ENCODE data around the gene FOXRED2.
"Not testable (repeated sequence)": the region's sequence is repeated elsewhere in the genome, so short reads cannot be mapped to it uniquely, and the experiment has no call there.

Gene FOXRED2

DNA sequence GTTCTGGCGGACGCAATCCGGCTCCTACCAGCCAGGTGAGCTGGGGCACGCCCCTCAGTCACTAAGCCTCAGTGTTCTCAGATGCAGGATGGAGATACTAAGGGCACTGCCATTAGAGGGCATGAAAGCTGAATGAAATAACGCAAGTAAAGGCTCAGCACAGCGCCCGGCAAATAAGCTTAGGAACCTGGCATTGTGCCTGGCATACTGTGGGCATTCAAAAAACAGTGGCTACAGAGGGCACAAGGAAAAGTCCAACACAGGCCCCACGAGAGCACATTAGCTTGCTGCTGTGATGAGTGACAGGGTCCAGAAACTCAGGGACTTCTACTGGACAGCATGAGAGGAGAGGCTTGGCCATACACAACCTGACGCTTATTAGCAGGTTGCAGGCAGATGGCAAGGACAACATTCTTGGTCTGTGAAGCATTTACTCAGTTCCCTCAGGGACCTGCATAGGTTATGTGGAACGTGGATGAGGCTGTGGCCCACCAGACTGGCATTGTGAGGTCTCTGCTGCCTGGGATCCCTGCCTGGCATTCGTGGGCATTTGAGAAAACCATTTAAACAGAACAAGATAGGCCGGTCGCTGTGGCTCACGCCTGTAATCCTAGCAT, 37.6 kb downstream of the FOXRED2 start:
- DNase-seq, result no peak

DNA sequence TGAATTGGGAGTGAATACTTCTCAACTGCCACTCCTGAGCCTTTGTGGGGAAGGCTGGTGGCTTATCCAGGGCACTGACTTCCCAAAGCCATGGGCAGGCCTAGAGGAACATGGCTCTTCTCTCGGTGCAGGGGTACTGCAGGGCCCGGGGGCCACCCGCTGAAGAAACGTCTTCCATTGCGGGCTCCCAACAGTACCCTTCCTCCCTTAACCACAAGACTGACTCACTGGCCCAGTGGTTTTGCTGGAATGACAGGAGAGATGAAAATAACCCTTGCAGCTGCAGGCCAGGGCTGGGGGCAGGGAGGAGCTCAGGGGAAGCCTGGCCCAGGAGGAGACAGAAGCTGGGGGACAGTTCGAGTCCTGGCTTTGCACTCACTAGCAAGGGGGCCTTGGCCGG, 38.9 kb downstream of the FOXRED2 start:
- DNase-seq, result no peak

DNA sequence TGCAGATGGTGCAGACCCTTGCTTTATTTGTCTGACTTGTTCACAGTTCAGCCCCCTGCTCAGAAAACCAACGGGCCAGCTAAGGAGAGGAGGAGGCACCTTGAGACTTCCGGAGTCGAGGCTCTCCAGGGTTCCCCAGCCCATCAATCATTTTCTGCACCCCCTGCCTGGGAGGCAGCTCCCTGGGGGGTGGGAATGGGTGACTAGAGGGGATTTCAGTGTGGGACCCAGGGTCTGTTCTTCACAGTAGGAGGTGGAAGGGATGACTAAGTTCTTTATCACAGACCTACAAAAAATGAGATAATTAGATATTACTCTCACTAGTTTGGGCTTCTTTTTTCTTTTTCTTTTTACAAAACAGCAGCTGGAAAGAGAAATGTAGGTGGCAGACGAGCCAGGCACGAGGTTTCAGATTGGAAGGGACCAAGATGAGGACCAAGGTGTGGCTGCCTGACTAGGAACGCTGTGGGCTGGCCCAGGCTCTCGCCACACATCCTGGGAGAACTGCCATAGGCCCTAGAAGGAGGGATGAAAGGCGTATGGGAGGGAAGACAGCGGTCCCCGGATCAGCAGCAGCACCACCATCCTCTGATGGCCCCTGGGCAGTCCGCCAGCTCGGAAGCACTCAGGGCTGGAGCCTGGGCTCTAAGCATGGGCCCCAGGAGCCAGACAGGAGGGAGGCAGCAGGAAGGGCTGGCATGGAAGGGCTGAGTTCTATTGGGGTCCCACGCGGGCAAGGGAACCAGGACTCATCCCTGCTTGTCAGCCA, 39.6 kb downstream of the FOXRED2 start:
- DNase-seq, result no peak

DNA sequence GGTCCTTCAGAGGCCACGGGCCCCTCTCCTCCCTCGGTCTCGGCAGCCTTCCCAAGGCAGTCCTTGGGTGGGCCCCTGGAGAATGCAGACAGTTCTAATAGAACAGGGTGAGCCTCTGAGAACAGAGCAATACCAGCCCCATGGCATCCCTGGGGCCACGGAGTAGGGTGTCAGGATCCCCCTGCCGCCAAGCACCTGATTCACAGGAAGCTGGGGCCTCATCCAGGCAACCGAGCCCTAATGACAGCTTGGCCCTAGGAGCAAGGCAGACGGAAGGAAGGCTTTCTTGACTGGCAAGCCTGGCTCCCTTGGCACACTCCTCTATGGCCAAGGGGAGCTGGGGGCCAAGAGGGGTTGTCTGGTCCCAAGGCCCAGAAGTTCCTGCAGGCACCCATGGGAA, 40.6 kb downstream of the FOXRED2 start:
- DNase-seq, result no peak

DNA sequence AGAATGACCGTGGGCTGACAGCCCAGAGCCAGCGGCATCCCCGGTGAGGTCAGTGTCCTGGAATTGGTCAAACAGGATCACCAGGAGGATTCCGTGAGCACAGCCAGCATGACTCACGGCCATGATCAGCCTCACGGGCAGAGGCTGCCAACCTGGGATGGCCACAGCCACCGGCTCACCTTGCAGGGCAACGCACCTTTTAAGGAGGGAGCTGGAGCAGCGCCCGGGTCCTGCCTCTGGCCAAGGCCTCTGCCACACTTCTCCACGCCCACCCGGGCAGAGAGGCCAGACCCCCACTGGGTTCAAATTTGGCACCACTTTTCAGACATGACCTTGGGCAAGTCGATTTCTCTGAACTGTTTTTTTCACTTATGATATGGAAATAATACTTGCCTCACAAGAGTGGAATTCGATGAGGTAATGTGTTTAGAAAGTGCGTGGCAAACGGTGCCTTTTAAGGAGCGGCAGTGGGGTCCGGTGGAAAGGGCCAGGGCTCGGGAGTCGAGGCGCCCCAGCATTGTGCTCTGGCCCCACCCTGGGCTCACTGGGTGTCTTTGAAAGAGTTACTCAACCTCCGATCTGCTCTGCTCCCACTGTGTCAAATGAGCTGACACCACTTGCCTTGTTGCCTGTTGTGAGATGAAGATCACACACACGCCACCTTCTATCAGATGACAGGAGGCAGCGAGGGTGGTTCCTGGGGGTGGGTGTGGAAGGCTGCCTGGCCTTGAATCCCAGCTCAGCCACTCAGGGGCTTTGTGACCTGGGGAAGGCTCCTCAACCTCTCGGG, 41.4 kb downstream of the FOXRED2 start:
- no peak for DNase-seq

DNA sequence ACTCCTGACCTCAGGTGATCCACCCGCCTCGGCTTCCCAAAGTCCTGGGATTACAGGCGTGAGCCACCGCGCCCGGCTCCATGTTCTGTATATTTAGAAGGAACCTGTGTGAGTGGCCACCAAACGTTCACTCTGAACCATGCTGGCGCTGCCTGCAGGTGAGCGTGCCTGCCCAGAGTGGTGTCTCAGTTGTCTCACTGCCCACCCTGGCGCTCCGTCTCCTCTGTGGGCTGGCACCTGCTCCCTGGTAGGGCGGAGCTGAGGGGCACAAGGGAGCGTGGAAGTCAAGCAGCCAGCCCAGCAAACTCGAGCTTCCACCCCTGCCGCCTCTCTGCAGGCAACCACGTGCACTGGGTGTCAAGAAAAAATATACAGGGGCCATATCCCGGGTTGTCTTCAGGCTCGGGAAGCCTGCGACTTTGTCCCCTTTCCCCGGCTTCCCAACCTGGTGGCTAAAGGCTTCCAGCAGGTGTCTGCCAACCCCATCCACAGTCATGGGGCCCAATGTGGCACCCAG, 42.1 kb downstream of the FOXRED2 start:
- no peak for DNase-seq

DNA sequence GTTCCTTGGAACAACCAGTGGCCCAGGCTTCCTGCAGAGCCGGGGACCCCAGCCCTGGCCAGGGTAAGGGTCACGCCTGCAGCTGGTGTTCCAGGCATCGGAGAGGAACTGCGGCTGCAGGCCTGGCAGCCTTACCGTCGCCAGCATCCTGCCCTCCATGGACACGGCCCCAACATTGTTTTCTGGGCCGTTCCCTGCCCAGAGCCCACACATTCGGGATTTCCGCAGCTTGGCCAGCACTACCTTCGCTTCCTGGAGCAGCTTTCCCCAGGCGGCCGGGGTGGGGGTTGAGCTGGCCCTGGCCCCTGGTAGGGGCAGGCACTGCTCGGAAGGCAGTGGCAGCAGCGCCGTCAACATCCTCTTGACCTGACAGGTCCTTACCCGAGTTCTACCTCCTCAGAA, 43.1 kb downstream of the FOXRED2 start:
- no peak for DNase-seq

DNA sequence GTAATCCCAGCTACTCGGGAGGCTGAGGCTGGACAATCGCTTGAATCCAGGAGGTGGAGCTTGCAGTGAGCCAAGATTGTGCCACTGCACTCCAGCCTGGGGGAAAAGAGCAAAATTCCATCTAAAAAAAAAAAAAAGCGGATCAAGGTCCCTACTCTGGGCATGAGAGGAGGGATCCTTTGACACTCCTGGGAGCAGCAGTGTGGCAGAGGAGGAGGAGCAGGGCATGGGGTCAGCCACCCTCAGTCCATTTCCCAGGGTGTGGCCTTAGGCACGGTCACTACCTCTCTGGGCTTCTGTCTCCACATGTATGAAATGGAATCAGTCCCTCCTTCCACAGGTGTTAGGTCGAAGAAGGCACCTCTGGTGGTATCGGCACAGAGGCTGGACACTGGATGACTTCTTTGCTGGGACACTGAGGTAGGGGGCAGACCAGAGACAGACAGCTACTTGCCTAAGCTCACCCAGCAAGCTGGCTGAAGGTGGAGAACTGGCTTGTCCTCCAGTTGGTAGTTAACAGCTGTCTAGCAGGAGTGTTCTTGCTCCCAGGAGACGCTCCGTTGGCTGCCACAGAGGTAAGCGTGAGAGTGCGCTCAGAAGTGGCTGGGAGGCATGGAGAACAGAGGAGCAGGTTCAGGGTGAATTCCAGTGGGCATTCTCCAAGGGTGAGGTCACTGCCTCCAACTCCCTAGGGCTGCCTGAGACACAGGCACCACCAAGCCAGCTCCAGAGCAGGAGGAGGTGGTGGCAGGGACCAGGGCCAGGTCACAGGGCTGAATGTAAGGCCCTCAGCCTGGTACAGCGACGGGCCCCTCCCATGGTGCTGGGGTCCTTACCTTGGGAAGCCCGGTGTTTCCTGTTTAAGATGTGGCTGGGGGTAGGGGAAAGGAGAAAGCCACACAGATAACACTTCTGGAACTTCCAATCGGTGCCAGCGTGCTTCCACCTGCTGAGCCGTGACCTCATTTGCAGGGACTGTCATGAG, 44.9 kb downstream of the FOXRED2 start:
- peak; percentile 12 to 18 for DNase-seq

DNA sequence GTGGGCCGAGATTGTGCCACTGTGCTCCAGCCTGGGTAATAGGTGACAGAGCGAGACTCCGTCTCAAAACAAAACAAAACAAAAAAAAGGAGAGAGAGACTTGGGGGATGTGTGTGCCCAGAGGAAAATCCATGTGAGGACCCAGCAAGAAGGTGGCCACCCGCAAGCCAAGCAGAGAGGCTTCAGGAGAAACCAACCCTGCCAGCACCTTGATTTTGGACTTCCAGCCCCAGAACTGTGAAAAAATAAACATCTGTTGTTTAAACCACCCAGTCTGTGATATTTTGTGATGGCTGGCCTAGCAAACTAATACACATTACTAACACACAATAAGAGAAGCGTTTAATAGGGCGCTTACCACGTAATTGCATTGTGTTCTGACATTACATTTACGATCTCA, 46.6 kb downstream of the FOXRED2 start:
- DNase-seq, result no peak

DNA sequence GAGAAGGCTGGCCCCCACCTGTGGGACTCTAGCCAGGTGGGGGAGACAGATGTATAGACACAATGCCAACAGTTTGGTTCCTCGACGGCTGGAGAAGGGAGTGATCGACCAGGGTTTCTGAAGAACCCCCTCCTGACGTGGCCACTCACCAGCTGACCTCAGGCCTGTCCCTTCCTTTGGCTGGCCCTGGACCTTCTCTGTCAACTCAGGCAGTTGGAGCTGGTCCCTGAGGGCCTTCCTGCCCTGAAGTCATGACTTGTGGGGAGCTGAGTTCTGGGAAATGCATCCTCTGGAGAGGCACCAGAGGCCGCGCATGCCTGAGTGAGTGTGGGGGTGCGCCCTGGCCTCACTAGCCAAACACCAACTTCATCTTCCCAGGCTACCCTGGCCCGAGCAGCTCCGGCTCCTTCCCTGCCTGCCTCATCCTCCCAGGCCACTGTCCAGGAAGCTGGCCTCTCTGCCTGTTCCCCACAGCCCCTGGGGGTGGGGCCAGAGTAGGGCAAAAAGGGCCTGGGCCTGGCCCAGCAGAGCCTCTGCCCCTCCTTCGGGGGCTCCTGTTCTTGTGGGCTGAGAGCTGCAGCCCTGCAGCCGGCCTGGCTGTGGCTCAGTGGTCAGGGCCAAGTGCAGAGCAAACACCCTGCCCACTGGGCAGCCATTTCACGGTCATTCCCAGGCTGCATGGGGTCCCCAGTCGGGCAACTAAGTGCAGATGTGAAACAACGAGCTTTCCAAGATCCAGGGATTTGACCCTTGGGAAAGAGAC, 49.0 kb downstream of the FOXRED2 start:
- no peak for DNase-seq

DNA sequence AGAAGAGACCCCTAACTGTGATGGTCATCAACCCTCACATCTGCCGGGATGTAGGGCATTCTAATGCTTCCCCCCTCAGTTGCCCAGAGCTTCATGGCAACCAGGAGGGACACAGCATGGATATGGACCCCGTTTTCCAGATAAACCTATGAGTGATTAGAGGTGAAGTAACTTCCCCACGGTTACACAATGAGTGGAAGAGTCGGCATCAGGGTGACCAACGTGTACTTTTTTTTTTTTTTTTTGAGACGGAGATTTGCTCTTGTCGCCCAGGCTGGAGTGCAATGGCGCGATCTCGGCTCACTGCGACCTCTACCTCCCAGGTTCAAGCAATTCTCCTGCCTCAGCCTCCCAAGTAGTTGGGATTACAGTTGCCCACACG, 50.4 kb downstream of the FOXRED2 start:
- no peak for DNase-seq

DNA sequence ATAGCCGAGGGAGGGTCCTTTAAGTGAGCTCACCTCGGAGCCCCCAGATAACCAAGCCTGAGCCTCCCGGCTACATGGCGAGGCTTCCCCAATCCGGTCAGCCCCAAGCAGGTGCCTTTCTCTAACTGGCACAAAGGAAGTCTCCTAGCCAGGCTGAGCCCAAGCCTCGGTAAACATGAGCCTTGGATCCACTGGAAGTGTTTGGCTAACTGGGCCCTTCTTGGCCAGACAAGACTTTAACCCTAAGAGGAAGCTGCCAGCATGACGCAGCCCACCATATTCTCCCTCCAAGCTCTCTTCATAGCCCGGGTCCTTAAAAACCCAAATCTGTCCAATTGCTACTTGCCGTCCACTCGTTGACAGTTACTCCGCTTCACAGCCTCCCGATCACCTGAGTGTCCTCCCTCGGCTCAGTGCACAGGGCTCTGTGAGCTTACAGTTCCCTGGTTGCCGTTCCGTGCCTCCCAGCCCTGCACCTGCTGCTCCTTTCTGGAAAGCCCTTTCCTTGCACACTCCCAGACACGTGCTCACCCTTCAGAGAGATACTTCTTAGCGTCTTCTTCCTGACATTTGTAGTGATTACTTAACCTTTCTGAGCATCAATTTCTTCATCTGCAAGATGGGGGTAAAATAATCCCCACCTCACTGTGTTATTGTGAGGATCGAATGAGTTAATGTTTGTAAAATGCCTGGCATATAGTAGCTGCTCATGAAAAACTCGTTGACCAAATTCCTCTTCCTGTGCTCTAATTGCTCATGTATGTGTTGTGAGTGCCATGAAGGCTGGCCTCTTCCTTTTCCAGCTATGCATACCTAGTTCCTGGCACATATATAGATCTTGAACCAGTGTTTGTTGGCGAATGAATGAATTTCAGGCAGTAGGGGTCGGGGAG, 51.0 kb downstream of the FOXRED2 start:
- peak in 1 of 2 experiments; percentile 36 for DNase-seq

DNA sequence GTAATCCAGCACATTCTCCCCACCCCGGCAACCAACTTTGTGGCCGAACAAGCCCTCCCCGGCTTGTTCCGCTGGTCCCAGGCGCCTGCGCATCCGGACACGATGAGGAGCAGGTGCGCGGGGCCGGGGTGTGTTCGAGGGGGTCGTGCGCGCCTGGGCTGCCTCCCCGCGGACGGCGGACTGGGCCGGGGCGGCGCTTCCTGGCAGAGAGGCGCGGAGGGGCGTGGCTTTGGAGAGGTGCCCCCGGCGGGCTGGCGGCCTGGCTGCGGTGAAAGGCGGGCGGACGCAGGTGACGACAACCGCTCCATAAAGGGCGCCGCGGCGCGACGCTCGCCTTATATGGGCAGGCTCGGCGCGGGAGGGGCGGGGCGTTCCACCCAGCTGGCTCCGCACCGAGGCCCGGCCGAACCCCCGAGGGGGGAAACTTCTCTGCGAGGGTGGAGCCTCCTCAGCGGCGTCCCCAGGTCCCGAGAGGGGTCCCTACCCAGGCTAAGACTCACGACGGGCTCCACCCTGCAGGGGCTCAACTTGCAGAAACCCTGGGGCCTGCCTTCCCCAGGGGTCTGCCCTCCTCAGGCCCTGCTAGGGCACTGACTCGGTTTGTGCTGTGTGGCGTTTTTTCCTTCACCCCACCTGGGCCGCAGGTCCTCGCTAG, 51.8 kb downstream of the FOXRED2 start:
- peak; percentile 67 to 94 for DNase-seq

DNA sequence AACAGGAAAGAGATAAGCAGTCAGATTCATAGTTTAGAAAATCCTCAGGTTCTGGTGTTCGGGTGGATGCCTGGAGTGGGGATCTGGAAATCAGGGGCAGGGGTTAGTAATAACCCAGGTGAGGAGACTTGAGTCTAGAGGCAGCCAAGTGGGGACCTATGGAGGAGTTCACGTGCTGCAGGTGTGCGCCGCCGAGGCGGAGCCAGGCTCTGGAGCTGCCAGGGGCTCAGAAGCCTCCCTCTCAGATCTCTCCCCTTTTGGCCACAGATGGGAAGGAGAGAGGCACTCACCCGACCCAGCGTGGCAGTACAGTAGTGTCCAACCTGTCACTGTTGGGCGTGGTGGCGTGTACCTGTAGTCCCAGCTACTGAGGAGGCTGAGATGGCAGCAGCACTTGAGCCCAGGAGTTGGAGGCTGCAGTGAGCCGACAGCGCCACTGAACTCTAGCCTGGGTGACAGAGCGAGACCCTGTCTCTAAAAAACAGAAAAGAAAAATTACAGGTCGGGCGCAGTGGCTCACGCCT, 52.9 kb downstream of the FOXRED2 start:
- no peak for DNase-seq

DNA sequence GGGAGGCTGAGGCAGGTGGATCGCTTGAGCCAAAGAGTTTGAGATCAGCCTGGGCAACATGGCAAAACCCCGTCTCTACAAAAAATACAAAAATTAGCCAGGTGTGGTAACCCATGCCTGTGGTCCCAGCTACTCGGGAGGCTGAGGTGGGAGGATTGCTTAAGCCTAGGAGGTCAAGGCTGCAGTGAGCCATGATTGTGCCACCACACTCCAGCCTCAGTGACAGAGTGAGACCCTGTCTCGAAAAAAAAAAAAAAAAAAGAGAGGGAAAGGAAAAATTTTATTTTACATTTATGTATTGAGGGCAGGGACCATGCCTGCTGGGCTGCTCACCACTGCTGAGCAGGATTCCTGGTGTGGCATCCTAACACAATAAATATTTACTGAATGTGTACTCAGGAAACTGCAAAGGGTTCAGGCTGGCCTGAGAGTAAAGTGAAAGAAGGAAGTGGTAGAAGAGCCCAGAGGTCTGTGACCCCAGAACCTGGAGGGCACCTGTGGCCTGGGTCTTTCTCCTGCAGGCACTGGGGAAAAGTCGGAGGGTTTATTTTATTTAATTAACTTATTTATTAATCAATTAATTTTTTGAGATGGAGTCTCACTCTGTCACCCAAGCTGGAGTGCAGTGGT, 53.7 kb downstream of the FOXRED2 start:
- not testable (repeated sequence) for DNase-seq

DNA sequence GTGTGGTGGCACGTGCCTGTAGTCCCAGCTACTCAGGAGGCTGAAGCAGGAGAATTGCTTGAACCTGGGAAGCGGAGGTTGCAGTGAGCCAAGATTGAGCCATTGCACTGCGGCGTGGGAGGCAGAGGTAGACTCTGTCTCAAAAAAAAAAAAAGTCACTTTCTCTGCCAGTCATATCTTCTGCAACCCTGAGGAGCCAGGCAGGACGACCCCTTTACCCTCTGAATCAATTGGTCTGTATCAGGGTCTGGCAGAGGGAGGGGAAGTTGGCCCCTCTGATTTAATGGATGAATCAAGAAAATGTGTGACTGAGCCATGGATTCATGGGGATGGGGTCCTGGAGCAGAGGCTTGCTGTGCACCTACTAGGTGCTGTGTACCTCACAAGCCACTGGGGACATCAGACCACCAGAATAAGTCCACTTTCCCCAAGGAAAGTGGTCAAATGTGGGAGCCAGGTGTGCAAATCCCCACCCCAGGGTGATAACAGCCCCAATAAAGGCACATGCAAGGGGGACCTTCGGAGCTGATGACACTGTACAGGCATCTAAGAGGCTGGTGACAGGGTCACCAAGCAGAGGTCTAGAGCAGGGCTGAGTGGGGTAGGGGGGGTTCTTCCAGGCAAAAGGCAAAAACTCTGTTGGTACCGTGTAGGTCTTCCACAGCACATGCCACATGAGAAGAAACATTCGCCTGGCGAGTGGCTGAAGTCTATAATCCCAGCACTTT, 54.4 kb downstream of the FOXRED2 start:
- DNase-seq, result no peak

DNA sequence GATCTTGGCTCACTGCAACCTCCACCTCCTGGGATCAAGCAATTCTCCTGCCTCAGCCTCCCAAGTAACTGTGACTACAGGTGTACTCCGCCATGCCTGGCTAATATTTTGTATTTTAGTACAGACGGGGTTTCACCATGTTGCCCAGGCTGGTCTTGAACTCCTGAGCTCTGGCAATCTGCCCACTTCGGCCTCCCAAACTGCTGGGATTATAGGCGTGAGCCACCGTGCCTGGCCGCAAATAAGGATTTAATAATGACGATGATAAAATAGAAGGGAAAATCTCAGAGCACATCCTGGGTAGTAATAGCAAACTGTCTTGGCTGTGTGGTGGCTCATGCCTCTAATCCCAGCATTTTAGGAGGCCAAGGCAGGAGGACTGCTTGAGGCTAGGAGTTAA, 55.9 kb downstream of the FOXRED2 start:
- not testable (repeated sequence) for DNase-seq

DNA sequence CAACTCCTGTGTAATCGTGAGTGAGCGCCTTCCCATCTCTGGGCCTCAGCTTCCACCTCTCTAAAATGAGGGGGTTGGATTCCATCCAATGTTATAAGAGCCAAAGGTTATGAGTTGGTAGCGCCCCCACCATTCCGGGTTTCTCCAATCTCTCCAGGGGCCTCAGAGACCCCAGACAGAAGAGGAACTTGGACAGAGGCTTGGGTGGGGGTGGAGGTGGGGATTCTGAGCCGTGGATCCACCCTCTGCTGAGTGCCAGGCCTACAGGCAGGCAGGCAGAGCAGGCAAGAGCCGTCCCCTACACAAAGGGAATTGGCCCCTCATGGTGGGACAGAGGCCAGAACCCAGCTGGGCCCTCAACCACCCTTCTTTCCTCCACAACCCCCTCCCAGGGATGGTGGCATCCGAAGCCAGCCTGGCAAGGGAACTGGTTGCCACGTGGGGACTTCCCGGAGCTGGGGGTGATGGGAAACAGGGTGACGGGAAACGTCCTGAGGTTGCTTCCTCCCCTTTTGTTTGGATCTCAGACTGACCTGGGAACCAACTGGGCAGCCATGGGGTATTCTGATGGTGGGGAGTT, 57.2 kb downstream of the FOXRED2 start:
- DNase-seq, result no peak

Data from NCI-H526 (cell line).